Endothelial cell (in vitro differentiated cells): ENCODE data around the gene EMILIN1. TPM values are rescaled to one million over a fixed set of nuclear protein-coding genes. Genes with fewer than 3 reads are reported as not detected.

Experiments used
- DNase-seq: peaks from one replicate; pipeline ENCODE4 v3.0.0; 2021; ENCODE audit warnings: low spot score
- H3K27ac Mint-ChIP-seq: one replicate; pipeline ENCODE4 v1.8.0; 2021; ENCODE audit warnings: mixed read lengths, inconsistent platforms; ENCODE audit not compliant: unreplicated experiment
- H3K27me3 Mint-ChIP-seq: one replicate; pipeline ENCODE4 v1.8.0; 2021; ENCODE audit warnings: mild to moderate bottlenecking, moderate library complexity, mixed read lengths, inconsistent platforms; ENCODE audit not compliant: unreplicated experiment
- H3K36me3 Mint-ChIP-seq: one replicate; pipeline ENCODE4 v1.8.0; 2021; ENCODE audit warnings: mild to moderate bottlenecking, low read depth, mixed read lengths, inconsistent platforms; ENCODE audit not compliant: unreplicated experiment
- H3K4me1 Mint-ChIP-seq: one replicate; pipeline ENCODE4 v1.8.0; 2021; ENCODE audit warnings: mild to moderate bottlenecking, mixed read lengths, inconsistent platforms; ENCODE audit not compliant: unreplicated experiment
- H3K4me3 Mint-ChIP-seq: one replicate; pipeline ENCODE4 v1.8.0; 2021; ENCODE audit warnings: mild to moderate bottlenecking, mixed read lengths, inconsistent platforms; ENCODE audit not compliant: unreplicated experiment
- H3K9me3 Mint-ChIP-seq: one replicate; pipeline ENCODE4 v1.8.0; 2021; ENCODE audit warnings: mixed read lengths, inconsistent platforms; ENCODE audit not compliant: unreplicated experiment
- total RNA-seq: library from RNA; stranded (reverse); fragmentation: NEBNext Ultra II Directional; extraction: Animal tissue kit (Norgen Biotek cat#: 25700); gene quantifications from one replicate; pipeline ENCODE4 v1.2.1, GENCODE V29; 2021; ENCODE audit not compliant: unreplicated experiment
- TF ChIP-seq, protein P1 (sequence below): fragments of 200-600 bp; sonication (generic); IDR thresholded peaks from one replicate; pipeline ENCODE4 v1.5.0; 2021; ENCODE audit warnings: antibody characterized with exemption; ENCODE audit not compliant: unreplicated experiment

Gene EMILIN1
- total RNA-seq, 1 donor from 2014 or later, result 2.1 TPM

- peaks cover 13% of the 10 kb centered on the region for H3K4me1 Mint-ChIP-seq
- TF ChIP-seq, protein P1, sequence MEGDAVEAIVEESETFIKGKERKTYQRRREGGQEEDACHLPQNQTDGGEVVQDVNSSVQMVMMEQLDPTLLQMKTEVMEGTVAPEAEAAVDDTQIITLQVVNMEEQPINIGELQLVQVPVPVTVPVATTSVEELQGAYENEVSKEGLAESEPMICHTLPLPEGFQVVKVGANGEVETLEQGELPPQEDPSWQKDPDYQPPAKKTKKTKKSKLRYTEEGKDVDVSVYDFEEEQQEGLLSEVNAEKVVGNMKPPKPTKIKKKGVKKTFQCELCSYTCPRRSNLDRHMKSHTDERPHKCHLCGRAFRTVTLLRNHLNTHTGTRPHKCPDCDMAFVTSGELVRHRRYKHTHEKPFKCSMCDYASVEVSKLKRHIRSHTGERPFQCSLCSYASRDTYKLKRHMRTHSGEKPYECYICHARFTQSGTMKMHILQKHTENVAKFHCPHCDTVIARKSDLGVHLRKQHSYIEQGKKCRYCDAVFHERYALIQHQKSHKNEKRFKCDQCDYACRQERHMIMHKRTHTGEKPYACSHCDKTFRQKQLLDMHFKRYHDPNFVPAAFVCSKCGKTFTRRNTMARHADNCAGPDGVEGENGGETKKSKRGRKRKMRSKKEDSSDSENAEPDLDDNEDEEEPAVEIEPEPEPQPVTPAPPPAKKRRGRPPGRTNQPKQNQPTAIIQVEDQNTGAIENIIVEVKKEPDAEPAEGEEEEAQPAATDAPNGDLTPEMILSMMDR, result no peak
Observed at GRCh38 chr2:27082773-27083409, 4.5 kb downstream of the EMILIN1 start.

GRCh38 chr2:27083410-27084296, 5.2 kb downstream of the EMILIN1 start:
- Mint-ChIP-seq H3K4me3 (no peak overlapping the region), H3K4me1 (peaks cover 13% of the 10 kb centered on the region), H3K36me3 (no peaks in the 10 kb centered on the region), H3K9me3 (no peaks in the 10 kb centered on the region), H3K27me3 (peaks cover 15% of the 10 kb centered on the region), H3K27ac (no peak overlapping the region)
- no peak for DNase-seq
- TF ChIP-seq, protein P1, result no peak

More at GRCh38 chr2:27082773-27083409, 4.5 kb downstream of the EMILIN1 start:
- no peak for DNase-seq
- Mint-ChIP-seq H3K27me3 (peaks cover 15% of the 10 kb centered on the region), H3K9me3 (no peaks in the 10 kb centered on the region), H3K4me3 (no peak overlapping the region), H3K27ac (no peak overlapping the region), H3K36me3 (no peaks in the 10 kb centered on the region)

- no peak overlapping the region for H3K27ac Mint-ChIP-seq
- DNase-seq, result no peak
- peaks cover 13% of the 10 kb centered on the region for H3K4me1 Mint-ChIP-seq
- TF ChIP-seq, protein P1, result no peak
- no peaks in the 10 kb centered on the region for H3K9me3 Mint-ChIP-seq
- no peaks in the 10 kb centered on the region for H3K36me3 Mint-ChIP-seq
- no peak overlapping the region for H3K4me3 Mint-ChIP-seq
- H3K27me3 Mint-ChIP-seq, result peaks cover 12% of the 10 kb centered on the region
Observed at GRCh38 chr2:27084297-27085061, 6.1 kb downstream of the EMILIN1 start.

GRCh38 chr2:27085062-27085672, 6.8 kb downstream of the EMILIN1 start:
- Mint-ChIP-seq H3K4me1 (peaks cover 13% of the 10 kb centered on the region), H3K9me3 (no peaks in the 10 kb centered on the region), H3K27ac (peak overlapping the region; percentile 52), H3K4me3 (peak overlapping the region; percentile 57), H3K27me3 (peaks cover 10% of the 10 kb centered on the region), H3K36me3 (no peaks in the 10 kb centered on the region)
- no peak for DNase-seq
- TF ChIP-seq, protein P1, result no peak
